Nucleus accumbens (tissue), 56 donors: ENCODE results near the gene LEF1.

Experiments
- DNase-seq, 56 donors: peaks; one replicate each; lab custom pipeline; 2025; lab: John Stamatoyannopoulos, UW

The LEF1 gene

GRCh38 chr4:108008721-108009120 lies 160.0 kb downstream of the LEF1 start:
- DNase-seq, result no peak

DNA sequence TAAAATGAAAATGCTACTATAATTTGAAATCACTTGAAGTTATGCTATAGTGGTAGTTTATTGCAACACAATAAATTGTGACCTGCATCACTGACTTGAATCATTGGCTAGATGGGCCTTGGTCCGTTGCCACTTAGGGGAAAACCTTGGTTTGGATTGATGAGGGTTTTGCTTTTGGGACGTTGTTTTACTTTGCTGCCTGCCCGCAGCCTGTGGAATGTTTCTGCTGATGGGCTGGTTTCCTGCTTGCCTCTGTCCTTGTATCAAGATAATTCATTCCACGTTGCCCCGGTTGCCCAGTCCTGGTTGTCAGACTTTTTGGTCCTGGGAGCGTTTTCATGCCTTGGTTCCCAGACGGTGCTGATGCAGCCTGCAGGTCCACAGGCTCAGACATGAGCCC lies 160.7 kb downstream of the LEF1 start:
- no peak for DNase-seq

DNA sequence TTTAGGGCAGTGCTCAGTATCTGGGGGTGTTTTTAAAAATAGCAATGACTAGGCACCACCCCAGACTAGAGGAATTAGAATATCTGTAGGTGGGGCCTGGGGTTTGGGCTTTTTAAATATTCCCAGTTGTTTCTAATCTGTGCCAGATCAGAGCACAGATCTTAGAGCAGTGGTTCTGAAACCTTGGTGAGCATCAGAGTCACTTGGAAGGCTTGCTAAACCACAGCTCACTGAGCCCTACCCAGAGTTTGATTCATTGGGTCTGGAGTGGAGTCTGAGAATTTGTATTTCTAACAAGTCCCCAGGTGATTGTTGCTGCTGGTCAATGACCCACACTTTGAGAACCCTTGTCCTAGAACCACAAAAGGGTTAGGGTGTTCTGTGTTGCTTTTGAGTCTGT lies 162.4 kb downstream of the LEF1 start:
- DNase-seq, result no peak

DNA sequence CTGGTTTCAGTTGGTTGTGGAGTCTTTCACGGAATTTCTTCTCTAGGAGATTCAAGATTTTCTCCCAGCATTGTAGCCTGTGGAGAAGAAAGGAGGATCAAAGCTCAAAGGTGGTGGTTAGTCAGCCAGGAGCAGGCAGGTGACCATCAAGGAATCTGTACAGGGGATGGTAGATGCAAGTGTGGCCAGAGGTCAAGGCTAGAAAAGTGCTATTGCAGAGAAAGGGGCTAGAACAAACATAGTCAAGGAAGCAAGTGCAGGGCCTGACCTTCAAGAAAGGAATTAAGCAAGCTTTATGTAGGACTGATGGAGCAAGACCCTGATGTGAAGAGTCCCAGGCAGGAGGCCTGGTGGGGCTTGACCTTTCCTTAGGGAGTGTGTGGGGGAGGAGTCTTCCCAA lies 162.9 kb downstream of the LEF1 start:
- DNase-seq, result no peak

DNA sequence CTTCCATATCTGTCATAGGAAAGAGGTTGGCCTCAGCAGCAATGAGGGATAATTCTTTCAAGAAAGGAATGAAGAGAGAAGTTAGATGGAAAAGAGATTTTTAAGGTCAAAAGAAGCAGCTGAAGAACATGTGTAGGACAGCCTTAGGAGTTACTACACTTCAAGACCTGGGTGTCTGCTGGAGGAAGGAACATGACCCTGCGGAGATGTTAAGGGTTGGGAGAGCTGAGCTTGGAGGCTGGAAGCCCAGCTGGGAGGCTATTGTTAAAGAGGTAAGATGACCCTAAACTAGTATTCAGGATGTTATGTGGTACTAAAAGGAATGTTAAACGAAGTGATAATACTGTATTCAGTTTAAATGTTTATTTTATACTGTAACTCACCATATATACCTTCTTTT lies 164.1 kb downstream of the LEF1 start:
- DNase-seq, result no peak

DNA sequence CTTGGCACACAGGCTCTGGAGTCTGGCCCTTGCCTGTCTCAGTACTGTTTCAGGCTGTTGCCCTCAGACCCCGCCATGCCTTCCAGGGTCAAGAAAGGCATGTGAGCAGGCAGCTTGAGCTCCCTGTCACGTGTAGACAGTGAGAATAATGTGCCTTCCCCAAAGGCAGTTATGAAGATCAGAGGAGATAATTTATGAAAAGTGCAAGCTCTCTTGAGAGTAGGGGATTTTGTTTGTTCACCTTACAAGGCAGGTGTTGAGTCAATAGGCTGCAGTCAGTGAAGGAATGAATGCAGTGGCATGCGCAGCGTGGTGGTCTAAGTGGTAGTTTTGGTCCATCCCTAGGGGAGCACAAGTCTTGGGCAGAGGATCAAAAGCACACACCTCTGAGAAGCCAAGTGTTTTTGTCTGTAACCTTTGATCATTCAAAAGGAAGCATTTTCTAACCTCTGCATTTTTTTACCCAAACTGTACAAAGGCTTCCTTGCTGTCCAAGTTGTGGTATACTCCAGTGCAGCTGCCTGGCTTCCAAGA lies 164.7 kb downstream of the LEF1 start:
- no peak for DNase-seq

DNA sequence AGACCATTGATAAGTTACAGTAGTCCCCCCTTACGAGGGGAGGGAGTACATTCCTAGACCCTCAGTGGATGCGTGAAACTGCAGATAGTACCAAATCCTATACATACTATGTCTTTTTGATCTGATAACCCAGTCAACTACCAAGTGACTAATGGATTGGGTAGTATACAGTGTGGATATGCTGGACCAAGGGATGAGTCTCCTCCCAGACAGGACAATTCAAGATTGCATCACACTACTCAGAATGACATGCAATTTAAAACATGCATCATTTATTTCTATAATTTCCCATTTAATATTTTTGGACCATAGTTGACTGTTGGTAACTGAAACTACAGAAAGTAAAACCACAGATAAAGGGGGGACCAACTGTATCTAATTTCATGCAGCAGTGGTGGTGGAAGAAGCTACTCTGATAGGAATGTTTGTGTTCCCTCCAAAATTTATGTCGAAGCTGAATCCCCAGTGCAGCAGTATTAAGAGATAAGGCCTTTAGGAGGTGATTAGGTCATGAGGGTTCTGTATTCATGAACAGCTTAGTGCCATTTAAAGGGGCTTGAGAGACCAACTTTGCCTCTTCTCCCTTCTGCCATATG lies 167.1 kb downstream of the LEF1 start:
- DNase-seq, result no peak

- DNase-seq, result no peak
These were observed 168.7 kb downstream of the LEF1 start for GRCh38 chr4:107999932-108000539.

DNA sequence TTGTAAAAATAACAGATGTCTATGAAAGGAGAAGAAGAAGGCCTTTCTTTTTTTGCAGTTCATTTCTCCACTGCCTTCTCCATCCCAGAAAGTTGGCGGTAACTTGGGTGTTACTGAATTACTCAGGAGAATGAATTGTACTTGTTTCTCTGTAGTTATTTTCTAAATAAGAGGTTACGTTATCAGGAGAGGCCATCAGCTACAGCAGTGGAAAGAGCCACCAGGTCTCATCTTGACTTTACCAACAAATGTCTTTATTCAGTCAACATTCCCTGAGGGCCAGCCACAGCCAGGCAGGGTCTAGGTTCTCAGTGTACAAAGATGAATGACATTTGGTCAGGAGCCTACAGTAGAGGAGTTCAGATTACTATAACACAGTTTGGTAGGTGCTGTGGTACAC lies 170.9 kb downstream of the LEF1 start:
- no peak for DNase-seq
